Sigmoid colon (tissue), 7 donors: Measurements from ENCODE around the gene ZNF700. TPM values are rescaled to one million over a fixed set of nuclear protein-coding genes. Genes with fewer than 3 reads are reported as not detected.
A peak's percentile ranks its signal among the peaks of the same experiment; 100 is the strongest.
"Not testable (repeated sequence)": the region's sequence is repeated elsewhere in the genome, so short reads cannot be mapped to it uniquely, and the experiment has no call there.

ENCODE experiments used
- DNase-seq: peaks from one replicate; pipeline ENCODE4 v3.0.0-alpha.2; 2019
- H3K27ac ChIP-seq, 4 donors: fragments of 200-600 bp; sonication (generic); one replicate each; pipeline ENCODE4 v1.5.1; 2016 to 2019; ENCODE audit warnings: mild to moderate bottlenecking in 1 of 4
- H3K27me3 ChIP-seq, 3 donors: fragments of 200-600 bp; sonication (generic); one replicate each; pipeline ENCODE4 v1.5.1; 2019; ENCODE audit warnings: mild to moderate bottlenecking in 1 of 3
- H3K36me3 ChIP-seq, 4 donors: fragments of 200-600 bp; sonication (generic); one replicate each; pipeline ENCODE4 v1.5.1; 2016 to 2019
- H3K4me1 ChIP-seq, 4 donors: fragments of 200-600 bp; sonication (generic); one replicate each; pipeline ENCODE4 v1.5.1; 2017 to 2019
- H3K4me3 ChIP-seq, 4 donors: fragments of 200-600 bp; sonication (generic); one replicate each; pipeline ENCODE4 v1.5.1; 2017 to 2019; ENCODE audit warnings: mild to moderate bottlenecking in 2 of 4, moderate library complexity in 1 of 4
- H3K9me3 ChIP-seq, 4 donors: fragments of 200-600 bp in 3 of 4; sonication (generic) in 3 of 4; one replicate each; pipeline versions ENCODE4 v1.5.1 to v1.6.1; 2013 to 2019
- CTCF ChIP-seq, 4 experiments: fragments of 450-650 bp in 3 of 4; fragments of 200-600 bp in 1 of 4; IDR thresholded peaks; one replicate each; pipeline ENCODE4 v1.5.1; 2016 to 2019; ENCODE audit warnings: antibody characterized with exemption in 4 of 4, mild to moderate bottlenecking in 3 of 4, moderate library complexity in 2 of 4
- EP300 ChIP-seq, 4 donors: sonication (generic); formaldehyde crosslinking; IDR thresholded peaks; one replicate each; pipeline ENCODE4 v1.6.1; 2017; ENCODE audit warnings: antibody characterized with exemption in 4 of 4
- POLR2A ChIP-seq, 2 donors: fragments of 450-650 bp; IDR thresholded peaks; one replicate each; pipeline ENCODE4 v1.6.1; 2016; ENCODE audit warnings: antibody characterized with exemption in 2 of 2, mild to moderate bottlenecking in 2 of 2, moderate library complexity in 2 of 2
- POLR2AphosphoS5 ChIP-seq, 4 donors: sonication (generic); formaldehyde crosslinking; IDR thresholded peaks; one replicate each; pipeline ENCODE4 v1.6.1; 2017; ENCODE audit warnings: antibody characterized with exemption in 4 of 4
- WGBS, 2 donors: extraction: QIAGEN DNeasy Blood & Tissue Kit; methylation state at CpG; one replicate each; pipeline ENCODE4 v1.1.7; 2013; 5-methylcytosine and 5-hydroxymethylcytosine counted together
- intact Hi-C: fragments of 100-400 bp; cut with DNase I; formaldehyde crosslinking; loops from one replicate; pipeline ENCODE4 v1.15.1; 2023
- polyA plus RNA-seq, 3 donors: library from polyadenylated mRNA; stranded (reverse); fragments of 200-250 nt; gene quantifications; one replicate each; pipeline ENCODE4 v1.2.3, GENCODE V29; 2013
- small RNA-seq, 3 donors: library from RNA; depleted of rRNA; stranded (forward); fragments of <200 nt; gene quantifications; one replicate each; pipeline ENCODE3, GENCODE V24; 2016
- total RNA-seq, 4 donors: library from RNA; depleted of rRNA; stranded (reverse); fragments of >200 nt; gene quantifications; one replicate each; pipeline ENCODE4 v1.1.0, GENCODE V29; 2016
- donor health status: healthy with polysubstance abuse.
- donor health status: Bipolar disorder and iron deficiency.
- donor health status: healthy.

The ZNF700 gene
- total and polyA plus RNA-seq, 7 donors, result 4.8 to 19.7 (median 13.7) TPM

GRCh38 chr19:11989112-11989456 lies 64.2 kb downstream of the ZNF700 start:
- 70 to 76% methylated on average over 9 of the region's 9 CpGs for WGBS, 2 donors
- Histone ChIP-seq H3K9me3 (no peaks in the 10 kb centered on the region), H3K27me3 (no peaks in the 10 kb centered on the region), H3K36me3 (no peaks in the 10 kb centered on the region), H3K4me1 (peaks cover 0 to 17% (median 9%) of the 10 kb centered on the region in 4 donors), H3K4me3 (peak overlapping the region in 2 of 4 donors; percentile 70 to 85), H3K27ac (peak overlapping the region; percentile 92 to 95 (median 94))
- intact Hi-C loops, result loop anchor here (2.0 kb wide), 1 partner anchor 192 kb away; no protein-coding TSS in a partner anchor
- no peak for TF ChIP-seq CTCF (IDR thresholded peaks at IDR 0.05)
- no peak for TF ChIP-seq POLR2AphosphoS5 (IDR thresholded peaks at IDR 0.05)
- no peak for TF ChIP-seq POLR2A (IDR thresholded peaks at IDR 0.05)
- TF ChIP-seq EP300 (IDR thresholded peaks at IDR 0.05), result no peak
- no peak for DNase-seq

GRCh38 chr19:11991921-11992320 lies 67.0 kb downstream of the ZNF700 start:
- H3K9me3 ChIP-seq, H3K36me3 ChIP-seq, H3K4me3 ChIP-seq, H3K27me3 ChIP-seq, intact Hi-C loops, DNase-seq: not testable (repeated sequence)
- H3K4me1 ChIP-seq, result peaks cover 0 to 17% (median 9%) of the 10 kb centered on the region in 4 donors
- H3K27ac ChIP-seq, result peak overlapping the region in 2 of 4 donors; percentile 7 to 49
- 75 to 90% methylated on average over 4 of the region's 4 CpGs for WGBS, 2 donors

GRCh38 chr19:11995174-11995573 lies 70.3 kb downstream of the ZNF700 start:
- Histone ChIP-seq H3K27me3 (no peaks in the 10 kb centered on the region), H3K9me3 (no peaks in the 10 kb centered on the region), H3K27ac (no peak overlapping the region), H3K4me3 (no peak overlapping the region), H3K36me3 (no peaks in the 10 kb centered on the region), H3K4me1 (peaks cover 0 to 15% (median 6%) of the 10 kb centered on the region in 4 donors)
- WGBS, 2 donors, result 96 to 100% methylated on average over 1 of the region's 1 CpG
- intact Hi-C loops, result no loop called here
- no peak for TF ChIP-seq EP300 (IDR thresholded peaks at IDR 0.05)
- TF ChIP-seq CTCF (IDR thresholded peaks at IDR 0.05), result no peak
- TF ChIP-seq POLR2A (IDR thresholded peaks at IDR 0.05), result no peak
- no peak for TF ChIP-seq POLR2AphosphoS5 (IDR thresholded peaks at IDR 0.05)
- DNase-seq, result no peak

Small RNAs within 50 kb of the gene (small RNA-seq; reads per million reads assigned to genes)
- gene RNA5SP464, result 0 reads per million in 3 donors

Other genes starting within 250 kb of the ZNF700 start
- 10 to 100 TPM in 3 of 4 donors, 1 to 10 TPM in 1; 4.1 to 22.8 (median 17.3) TPM for gene ZNF823, start 186.2 kb upstream of the ZNF700 start, total RNA-seq
- gene ZNF823, start 186.2 kb upstream of the ZNF700 start, polyA plus RNA-seq, result 10 to 100 TPM in 1 of 3 donors, 1 to 10 TPM in 2; 4.6 to 12.5 (median 7.8) TPM
- 10 to 100 TPM in 1 of 4 donors, 1 to 10 TPM in 3; 8.4 to 10.5 (median 8.8) TPM for gene ZNF441, start 158.1 kb upstream of the ZNF700 start, total RNA-seq
- gene ZNF441, start 158.1 kb upstream of the ZNF700 start, polyA plus RNA-seq, result 1 to 10 TPM in 2 of 3 donors, under 1 TPM in 1; 0.92 to 5.7 (median 2.4) TPM
- 1 to 10 TPM; 3.6 to 6.1 (median 5.1) TPM for gene ZNF491, start 126.6 kb upstream of the ZNF700 start, total RNA-seq
- gene ZNF491, start 126.6 kb upstream of the ZNF700 start, polyA plus RNA-seq, result 1 to 10 TPM in 1 of 3 donors, under 1 TPM in 2; 0.46 to 1.0 (median 0.60) TPM
- 10 to 100 TPM in 2 of 4 donors, 1 to 10 TPM in 2; 5.6 to 15.0 (median 9.6) TPM for gene ZNF440, start 110.8 kb upstream of the ZNF700 start, total RNA-seq
- gene ZNF440, start 110.8 kb upstream of the ZNF700 start, polyA plus RNA-seq, result 10 to 100 TPM in 1 of 3 donors, 1 to 10 TPM in 2; 7.4 to 13.8 (median 9.0) TPM
- gene ZNF439, start 76.4 kb upstream of the ZNF700 start, total RNA-seq, result 1 to 10 TPM; 4.8 to 8.6 (median 6.5) TPM
- gene ZNF439, start 76.4 kb upstream of the ZNF700 start, polyA plus RNA-seq, result 1 to 10 TPM; 2.4 to 5.9 (median 3.9) TPM
- gene ZNF69, start 37.3 kb upstream of the ZNF700 start, total RNA-seq, result 10 to 100 TPM in 3 of 4 donors, 1 to 10 TPM in 1; 9.2 to 23.2 (median 18.3) TPM
- gene ZNF69, start 37.3 kb upstream of the ZNF700 start, polyA plus RNA-seq, result 1 to 10 TPM; 7.6 to 9.6 (median 7.8) TPM
- 10 to 100 TPM in 1 of 4 donors, 1 to 10 TPM in 3; 2.3 to 11.9 (median 3.3) TPM for gene ZNF763, start 39.9 kb downstream of the ZNF700 start, total RNA-seq
- gene ZNF763, start 39.9 kb downstream of the ZNF700 start, polyA plus RNA-seq, result 1 to 10 TPM; 3.3 to 4.2 (median 3.9) TPM
- gene ZNF433, start 110.6 kb downstream of the ZNF700 start, total RNA-seq, result 10 to 100 TPM in 1 of 4 donors, 1 to 10 TPM in 3; 2.5 to 16.9 (median 4.4) TPM
- 1 to 10 TPM; 1.2 to 3.2 (median 2.1) TPM for gene ZNF433, start 110.6 kb downstream of the ZNF700 start, polyA plus RNA-seq
- gene ZNF878, start 127.9 kb downstream of the ZNF700 start, total RNA-seq, result under 1 TPM in 2 of 4 donors, not detected in 2; 0.49 to 0.54 TPM
- gene ZNF878, start 127.9 kb downstream of the ZNF700 start, polyA plus RNA-seq, result under 1 TPM in 1 of 3 donors, not detected in 2; 0.13 TPM
- gene ZNF844, start 139.6 kb downstream of the ZNF700 start, total RNA-seq, result 10 to 100 TPM in 3 of 4 donors, 1 to 10 TPM in 1; 6.8 to 13.2 (median 11.8) TPM
- gene ZNF844, start 139.6 kb downstream of the ZNF700 start, polyA plus RNA-seq, result 1 to 10 TPM; 2.4 to 4.8 (median 2.5) TPM
- 1 to 10 TPM; 2.2 to 8.0 (median 2.6) TPM for gene ZNF20, start 215.2 kb downstream of the ZNF700 start, total RNA-seq
- 1 to 10 TPM; 3.2 to 9.9 (median 9.6) TPM for gene ZNF20, start 215.2 kb downstream of the ZNF700 start, polyA plus RNA-seq
- gene ZNF625, start 231.6 kb downstream of the ZNF700 start, total RNA-seq, result 1 to 10 TPM; 5.0 to 8.0 (median 6.9) TPM
- 1 to 10 TPM in 2 of 3 donors, not detected in 1; 1.7 to 1.8 TPM for gene ZNF625, start 231.6 kb downstream of the ZNF700 start, polyA plus RNA-seq
- 10 to 100 TPM in 2 of 4 donors, 1 to 10 TPM in 2; 9.2 to 15.5 (median 10.1) TPM for gene ZNF136, start 238.0 kb downstream of the ZNF700 start, total RNA-seq
- 1 to 10 TPM; 1.6 to 4.7 (median 3.6) TPM for gene ZNF136, start 238.0 kb downstream of the ZNF700 start, polyA plus RNA-seq